Measurements from ENCODE around the gene WDR5. TPM values are rescaled to one million over a fixed set of nuclear protein-coding genes. Genes with fewer than 3 reads are reported as not detected.

Gene WDR5
- total RNA-seq, 1 donor from 2014 or later: 29.3 TPM

- no peak for DNase-seq (ENCODE audit: low read depth, low spot score)
Observed at GRCh38 chr9:134187110-134187531, 51.2 kb downstream of the WDR5 start.

DNA sequence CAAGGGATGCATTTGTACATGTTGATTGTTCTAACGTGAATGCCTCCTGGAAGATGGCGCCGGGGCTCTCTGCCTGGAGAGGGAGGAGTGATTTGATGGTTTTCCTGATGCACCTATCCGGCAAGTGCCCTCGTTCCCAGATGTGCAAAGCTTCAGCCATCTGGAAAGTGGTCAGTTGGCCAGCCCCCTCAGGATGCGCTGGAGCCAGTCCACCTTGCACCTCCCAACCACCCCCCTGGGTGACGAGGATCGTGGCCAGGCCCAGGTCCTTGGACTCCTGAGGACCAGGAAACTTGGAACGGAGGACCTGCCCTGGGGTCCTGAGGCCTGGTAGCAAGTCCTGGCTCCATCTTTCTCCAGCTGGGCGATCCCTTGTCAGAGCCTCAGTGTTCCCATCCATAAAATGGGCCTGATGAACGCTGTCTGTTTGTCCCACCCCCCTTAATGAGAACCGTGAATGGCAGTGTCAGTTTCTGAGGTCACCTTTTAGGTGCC is 52.1 kb downstream of the WDR5 start:
- DNase-seq (ENCODE audit: low read depth, low spot score): no peak

DNA sequence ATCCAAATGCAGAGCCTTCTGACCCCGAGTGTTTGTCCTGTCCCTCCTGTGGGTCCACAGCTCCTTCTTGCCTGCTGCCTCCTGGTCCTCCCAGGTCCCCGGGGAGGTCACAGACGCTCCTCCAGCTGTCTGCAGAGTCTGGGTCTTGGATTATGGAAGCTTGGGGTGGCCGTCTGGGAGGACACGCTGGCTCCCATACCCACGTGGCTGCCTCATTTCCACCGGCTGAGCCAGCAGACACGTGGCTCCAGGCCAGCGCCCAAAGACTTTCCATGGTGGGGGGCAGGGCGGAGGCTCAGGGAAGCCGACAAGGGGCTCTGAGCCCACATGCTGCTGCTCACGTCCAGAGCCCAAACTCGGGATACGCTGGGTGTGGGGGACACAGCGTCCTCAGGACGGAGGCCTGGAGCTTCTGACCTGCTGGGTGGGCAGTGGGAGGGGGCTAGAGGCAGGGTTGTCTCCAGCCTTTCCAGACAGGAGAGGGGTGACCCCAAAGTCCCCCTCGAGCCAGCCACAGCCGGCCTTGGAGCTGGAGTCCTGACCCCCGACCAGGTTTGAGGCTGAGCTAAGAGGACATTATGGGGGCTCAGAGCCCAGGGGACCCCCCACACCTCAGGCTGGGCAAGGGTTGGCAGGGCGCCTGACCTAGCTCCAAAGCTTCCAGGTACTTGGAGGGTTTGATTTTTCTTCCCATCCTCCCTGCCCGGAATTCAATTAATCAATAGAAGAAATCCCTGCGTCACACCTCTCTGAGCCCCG is 52.7 kb downstream of the WDR5 start:
- DNase-seq (ENCODE audit: low read depth, low spot score): no peak

DNA sequence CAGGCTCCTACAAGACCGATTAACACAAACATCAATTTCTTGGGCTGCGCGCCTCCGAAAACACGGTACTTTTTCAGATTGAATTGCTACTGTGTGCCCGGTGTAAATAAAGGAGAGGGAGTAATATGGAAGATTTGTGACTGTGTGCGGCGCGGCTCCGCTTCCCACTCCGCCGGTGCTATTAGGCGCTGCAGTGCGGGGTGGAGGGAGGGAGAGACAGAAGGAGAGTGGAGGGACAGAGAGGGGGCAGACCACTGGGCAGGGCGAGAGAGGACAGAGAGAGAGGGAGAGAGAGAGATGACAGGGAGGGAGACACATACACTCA is 53.2 kb downstream of the WDR5 start:
- DNase-seq (ENCODE audit: low read depth, low spot score): no peak

GRCh38 chr9:134189470-134190231 is 53.8 kb downstream of the WDR5 start:
- no peak for DNase-seq (ENCODE audit: low read depth, low spot score)

- DNase-seq (ENCODE audit: low read depth, low spot score): no peak
Observed at GRCh38 chr9:134190232-134191121, 54.6 kb downstream of the WDR5 start.

DNA sequence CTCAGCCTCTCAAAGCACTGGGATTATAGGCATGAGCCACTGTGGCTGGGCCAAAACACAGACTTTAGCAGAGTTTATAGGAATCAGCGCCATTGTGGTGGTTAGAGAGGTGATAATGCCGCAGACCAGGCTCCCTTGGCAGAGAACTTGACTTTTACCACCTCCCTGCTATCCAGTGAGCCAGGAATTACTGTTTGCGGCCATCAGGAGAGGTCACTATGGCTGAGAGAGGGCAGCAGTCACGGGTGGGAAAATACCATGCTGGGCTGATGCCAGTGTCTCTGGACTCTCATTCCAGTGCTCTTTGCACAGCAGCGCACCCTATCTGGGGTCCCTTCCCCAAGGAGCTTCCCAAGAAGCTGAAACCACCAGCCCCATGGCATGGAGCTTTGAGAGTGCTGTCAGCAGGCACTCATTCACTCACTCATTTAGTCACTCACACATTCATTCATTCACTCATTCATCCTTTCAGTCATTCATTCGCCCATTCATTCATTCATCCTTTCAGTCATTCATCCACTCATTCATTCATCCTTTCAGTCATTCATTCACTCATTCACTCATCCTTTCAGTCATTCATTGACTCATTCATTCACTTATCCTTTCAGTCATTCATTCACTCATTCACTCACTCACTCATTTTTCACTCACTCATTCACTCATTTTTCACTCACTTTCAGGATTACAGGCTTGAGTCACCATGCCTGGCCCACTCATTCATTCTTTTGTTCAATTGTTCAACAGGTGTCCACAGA is 55.8 kb downstream of the WDR5 start:
- DNase-seq (ENCODE audit: low read depth, low spot score): no peak

DNA sequence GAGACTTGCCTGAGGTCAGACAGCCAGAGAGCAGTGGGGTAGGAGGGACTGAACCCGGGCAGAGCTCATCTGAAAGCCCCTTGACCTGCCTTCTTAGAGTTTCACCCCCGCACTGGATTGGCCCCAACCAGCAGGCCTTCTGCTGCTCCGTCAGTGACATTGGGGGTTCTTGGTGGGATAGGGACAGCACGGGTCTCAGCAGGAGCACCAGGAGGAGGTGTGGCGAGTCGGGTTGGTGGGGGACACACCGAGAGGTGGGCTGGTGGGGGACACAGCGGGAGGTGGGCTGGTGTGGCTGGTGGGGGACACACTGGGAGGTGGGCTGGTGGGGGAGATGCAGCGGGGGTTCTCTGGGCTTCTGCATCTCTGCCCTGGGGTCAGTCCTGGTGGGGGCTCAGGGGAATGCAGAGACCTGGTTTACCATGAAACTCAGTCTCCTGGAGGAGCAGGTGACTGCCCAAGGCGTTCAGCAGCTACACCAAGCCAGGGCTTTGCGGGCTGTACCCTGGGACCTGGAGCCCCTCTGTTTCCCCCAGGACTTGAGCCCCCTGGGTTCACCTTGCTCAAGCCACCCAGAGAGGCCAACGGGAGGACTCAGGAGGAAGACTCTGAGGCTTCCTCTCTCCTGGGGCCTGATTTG is 56.5 kb downstream of the WDR5 start:
- no peak for DNase-seq (ENCODE audit: low read depth, low spot score)

DNA sequence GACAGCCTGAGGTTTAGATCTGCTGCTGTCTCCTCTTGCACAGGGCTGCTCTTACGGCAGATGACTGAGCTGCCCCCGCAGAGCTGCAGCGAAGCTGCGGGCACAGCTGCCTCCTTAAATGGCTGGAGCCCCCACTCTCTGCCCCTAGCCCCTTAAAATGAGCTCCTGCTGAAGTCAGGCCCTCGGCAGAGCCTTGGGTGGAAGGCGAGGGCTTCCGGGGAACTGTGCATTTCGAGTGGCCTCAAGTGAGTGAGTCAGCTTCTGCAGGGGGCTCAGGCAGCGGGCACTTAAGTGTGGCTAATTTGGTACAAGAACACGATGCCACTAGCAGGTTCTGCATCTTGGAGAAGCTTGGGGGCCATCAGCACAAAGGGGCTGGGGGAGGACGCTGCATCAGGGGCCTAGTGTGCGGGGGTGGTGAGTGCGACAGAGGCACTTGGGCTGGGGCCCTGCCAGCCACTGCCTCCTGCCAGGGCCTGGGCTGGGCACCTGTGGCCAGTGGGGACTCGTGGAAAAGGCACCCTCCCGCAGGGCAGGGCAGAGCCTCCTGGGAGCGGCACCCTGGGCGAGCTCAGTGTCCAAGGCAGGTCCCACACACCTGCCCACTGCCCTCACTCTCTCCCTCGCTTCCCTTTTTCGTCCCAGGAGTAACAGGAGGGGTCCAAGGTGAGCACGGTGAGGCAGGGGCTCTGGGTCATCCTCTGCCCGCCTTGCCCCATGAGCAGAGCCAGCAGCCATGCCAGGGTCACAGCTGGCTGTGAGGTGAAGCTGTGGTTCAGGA is 57.3 kb downstream of the WDR5 start:
- no peak for DNase-seq (ENCODE audit: low read depth, low spot score)

GRCh38 chr9:134193912-134194535 is 58.1 kb downstream of the WDR5 start:
- DNase-seq (ENCODE audit: low read depth, low spot score): no peak

DNA sequence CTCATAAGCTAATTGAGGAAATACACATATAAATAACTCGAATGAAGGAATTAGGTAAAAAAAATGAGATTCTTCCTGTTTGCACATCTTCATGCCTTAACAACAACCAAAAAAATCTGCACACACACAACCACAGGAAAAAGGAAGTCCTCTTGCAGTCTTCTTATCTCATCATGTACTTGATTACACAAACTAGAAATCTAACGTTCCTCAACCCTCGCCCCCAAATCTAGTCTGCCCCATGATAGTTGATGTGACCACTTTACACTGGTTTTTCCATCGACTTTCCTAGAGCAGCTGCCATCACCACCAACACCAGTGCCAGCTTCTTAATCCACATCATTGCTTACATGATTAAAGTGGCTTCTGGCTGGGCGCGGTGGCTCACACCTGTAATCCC is 59.7 kb downstream of the WDR5 start:
- no peak for DNase-seq (ENCODE audit: low read depth, low spot score)

- DNase-seq (ENCODE audit: low read depth, low spot score): no peak
Observed at GRCh38 chr9:134196911-134197310, 61.0 kb downstream of the WDR5 start.

GRCh38 chr9:134198791-134199190 is 62.9 kb downstream of the WDR5 start:
- no peak for DNase-seq (ENCODE audit: low read depth, low spot score)

DNA sequence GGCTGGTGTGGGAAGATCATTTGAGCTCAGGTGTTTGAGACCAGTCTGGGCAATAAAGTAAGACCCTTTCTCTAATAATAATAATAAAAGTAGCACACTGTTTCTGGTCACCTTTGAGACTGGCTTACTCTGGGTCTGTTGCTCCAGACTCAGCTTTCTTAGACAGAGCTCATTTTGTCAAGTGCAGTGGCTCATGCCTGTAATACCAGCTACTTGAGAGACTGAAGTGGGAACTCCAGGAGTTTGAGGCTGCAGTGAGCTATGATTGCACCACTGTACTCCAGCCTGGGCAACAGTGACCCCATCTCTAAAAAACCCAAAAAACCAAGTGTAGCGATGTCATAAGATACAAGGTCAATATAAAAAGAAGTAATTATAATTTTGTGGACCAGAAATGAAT is 64.8 kb downstream of the WDR5 start:
- no peak for DNase-seq (ENCODE audit: low read depth, low spot score)

- no peak for DNase-seq (ENCODE audit: low read depth, low spot score)
Observed at GRCh38 chr9:134203224-134203623, 67.3 kb downstream of the WDR5 start.

- DNase-seq (ENCODE audit: low read depth, low spot score): no peak
Observed at GRCh38 chr9:134204041-134204440, 68.2 kb downstream of the WDR5 start.

DNA sequence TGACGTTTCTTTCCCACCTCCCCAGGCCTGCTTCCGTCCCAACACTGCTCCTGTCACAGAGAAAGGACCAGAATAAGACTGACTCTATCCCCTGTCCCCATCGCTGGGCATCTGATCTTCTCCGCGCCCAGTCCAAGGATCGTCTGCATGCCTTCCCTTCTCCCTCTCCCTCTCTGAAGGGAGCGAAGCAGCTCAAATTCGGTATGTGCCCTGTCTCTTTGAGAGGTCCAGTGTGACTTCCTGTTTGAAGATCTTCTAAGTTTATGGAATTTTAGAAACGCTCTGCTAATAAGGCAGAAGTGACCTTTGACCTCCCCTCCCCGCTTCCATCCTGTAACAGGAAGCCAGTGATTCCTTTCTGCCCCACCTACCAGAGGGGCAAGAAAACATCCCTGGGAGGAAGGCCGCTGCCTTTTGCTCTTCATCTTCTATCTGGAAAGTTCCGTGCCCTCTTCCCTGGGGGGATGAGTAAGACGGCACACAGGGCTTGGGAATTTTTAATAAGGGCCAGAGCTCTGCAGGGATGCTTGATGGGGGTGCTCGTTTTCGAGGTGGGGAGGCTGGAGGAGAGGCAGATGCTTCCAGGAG is 69.2 kb downstream of the WDR5 start:
- DNase-seq (ENCODE audit: low read depth, low spot score): no peak

GRCh38 chr9:134205672-134206310 is 69.9 kb downstream of the WDR5 start:
- peak; percentile 63 for DNase-seq (ENCODE audit: low read depth, low spot score)

All from pulmonary artery endothelial cell (primary cell).